Motor neuron (in vitro differentiated cells): Measurements from ENCODE around the gene TMEM207. TPM values are rescaled to one million over a fixed set of nuclear protein-coding genes. Genes with fewer than 3 reads are reported as not detected.

Experiments
- total RNA-seq, 8 experiments: library from RNA; unstranded; fragments of 300-600 nt; gene quantifications; 2 replicates each; pipeline versions ENCODE4 v1.2.3 to v1.2.4, GENCODE V29; 2022

The TMEM207 gene
- total RNA-seq, 8 experiments from 2014 or later, result 0.13 to 0.43 (median 0.14) TPM; not detected in 5

Other genes starting within 250 kb of the TMEM207 start
- 10 to 100 TPM in 1 of 8 experiments, 1 to 10 TPM in 3, under 1 TPM in 3, not detected in 1; 0.14 to 32.0 (median 1.1) TPM for gene CLDN1, start 127.5 kb downstream of the TMEM207 start, total RNA-seq
- under 1 TPM in 4 of 8 experiments, not detected in 4; 0.05 to 0.21 (median 0.12) TPM for gene CLDN16, start 61.7 kb downstream of the TMEM207 start, total RNA-seq
- 10 to 100 TPM in 1 of 8 experiments, 1 to 10 TPM in 7; 1.9 to 31.3 (median 4.1) TPM for gene IL1RAP, start 64.2 kb upstream of the TMEM207 start, total RNA-seq